K562 (cell line): ENCODE measurements around the gene GP1BB. TPM values are rescaled to one million over a fixed set of nuclear protein-coding genes. Genes with fewer than 3 reads are reported as not detected.
A peak's percentile ranks its signal among the peaks of the same experiment; 100 is the strongest.

ENCODE experiments used
- CBX2 ChIP-seq: fragments of 200-600 bp; sonication (generic); IDR thresholded peaks from one replicate; pipeline ENCODE4 v1.6.1; 2012; ENCODE audit warnings: mild to moderate bottlenecking, low read length, inconsistent platforms; ENCODE audit not compliant: insufficient read depth, poor library complexity, severe bottlenecking
- CHCHD3 ChIP-seq: fragments of 250-450 bp; sonication (Bioruptor Pico); IDR thresholded peaks from 2 replicates; pipeline ENCODE4 v2.1.2; 2022; ENCODE audit warnings: mild to moderate bottlenecking
- CSDE1 ChIP-seq, 2 experiments: fragments of 450-650 bp; IDR thresholded peaks; 2 replicates each; pipeline ENCODE4 v1.6.1; 2016; ENCODE audit warnings: mild to moderate bottlenecking in 1 of 2
- E2F3 ChIP-seq: fragments of 250-450 bp; sonication (Bioruptor Pico); IDR thresholded peaks from 2 replicates; pipeline ENCODE4 v1.4.0; 2020; ENCODE audit warnings: mild to moderate bottlenecking
- EGR1 ChIP-seq: fragments of 450-650 bp; conservative IDR thresholded peaks from 2 replicates; pipeline ENCODE4 v1.6.1; 2017; ENCODE audit warnings: mild to moderate bottlenecking
- HMBOX1 ChIP-seq: sonication (generic); IDR thresholded peaks from 2 replicates; pipeline ENCODE4 v1.6.1; 2016
- HNRNPK ChIP-seq: fragments of 200-400 bp; formaldehyde crosslinking; IDR thresholded peaks from one replicate; pipeline ENCODE4 v1.6.1; 2018; ENCODE audit warnings: mild to moderate bottlenecking, low read depth, low read length; ENCODE audit not compliant: poor library complexity, severe bottlenecking
- HNRNPL ChIP-seq: fragments of 200-400 bp; formaldehyde crosslinking; IDR thresholded peaks from 2 replicates; pipeline ENCODE4 v1.6.1; 2017; ENCODE audit warnings: low read depth, mild to moderate bottlenecking, low read length
- MTA2 ChIP-seq: fragments of 450-650 bp; IDR thresholded peaks from 2 replicates; pipeline ENCODE4 v1.6.1; 2016; ENCODE audit warnings: low read depth
- NBN ChIP-seq: fragments of 450-650 bp; IDR thresholded peaks from 2 replicates; pipeline ENCODE4 v1.6.1; 2016; ENCODE audit warnings: low read depth, mild to moderate bottlenecking
- NR2C1 ChIP-seq, 2 experiments: fragments of 450-650 bp; IDR thresholded peaks; 2 replicates each; pipeline ENCODE4 v1.6.1; 2017; ENCODE audit warnings: mild to moderate bottlenecking in 2 of 2, antibody characterized with exemption in 1 of 2, inconsistent platforms in 1 of 2, missing compliant biosample characterization in 1 of 2, missing genetic modification characterization in 1 of 2
- NR4A1 ChIP-seq, 2 experiments: fragments of 250-450 bp in 1 of 2; fragments of 450-650 bp in 1 of 2; sonication (Bioruptor Pico) in 1 of 2; IDR thresholded peaks; 2 replicates each; pipeline versions ENCODE4 v1.4.0 to v1.6.1; 2016 to 2020; ENCODE audit warnings: mild to moderate bottlenecking in 2 of 2, missing compliant biosample characterization in 1 of 2, missing genetic modification characterization in 1 of 2, moderate library complexity in 1 of 2
- PTBP1 ChIP-seq: fragments of 200-400 bp; formaldehyde crosslinking; IDR thresholded peaks from 2 replicates; pipeline ENCODE4 v1.6.1; 2017; ENCODE audit warnings: low read depth, low read length
- SAFB ChIP-seq: fragments of 200-400 bp; formaldehyde crosslinking; IDR thresholded peaks from 2 replicates; pipeline ENCODE4 v1.6.1; 2017; ENCODE audit warnings: low read depth, low read length, borderline replicate concordance
- THAP7 ChIP-seq: fragments of 250-450 bp; sonication (Bioruptor Pico); IDR thresholded peaks from 2 replicates; pipeline ENCODE4 v1.5.0; 2021
- ZBTB33 ChIP-seq: sonication (generic); formaldehyde crosslinking; IDR thresholded peaks from 2 replicates; pipeline ENCODE4 v1.8.1; 2023; ENCODE audit warnings: mild to moderate bottlenecking, missing genetic modification reagents
- ZNF140 ChIP-seq: fragments of 250-450 bp; sonication (Bioruptor Pico); IDR thresholded peaks from 2 replicates; pipeline ENCODE4 v1.8.0; 2021; ENCODE audit warnings: moderate library complexity, mild to moderate bottlenecking, inconsistent platforms
- ZNF354B ChIP-seq: fragments of 250-450 bp; sonication (Bioruptor Pico); IDR thresholded peaks from 2 replicates; pipeline ENCODE4 v1.4.0; 2020
- ZNF436 ChIP-seq: fragments of 250-450, 450-650 bp; sonication (Bioruptor Pico); formaldehyde crosslinking; IDR thresholded peaks from 2 replicates; pipeline ENCODE4 v1.7.0; 2020; ENCODE audit warnings: mild to moderate bottlenecking
- polyA plus RNA-seq, 8 experiments: library from polyadenylated mRNA; depleted of rRNA in 4 of 8; stranded (reverse) in 5 of 8; unstranded in 3 of 8; fragments of >200 nt; fragmentation: Nextera tagmentation in 2 of 8; fragmentation: Illumina TruSeq in 1 of 8; extraction: Ambion mirVana in 2 of 8; extraction: Trizol in 1 of 8; gene quantifications; 2 replicates each; pipeline versions ENCODE4 v1.2.1 to v1.2.3, GENCODE V29; 2011 to 2014; ENCODE audit warnings: inconsistent platforms in 1 of 8, missing spikeins in 1 of 8
- total RNA-seq, 7 experiments: library from RNA; depleted of rRNA in 6 of 7; stranded (reverse); fragments of >200 nt in 6 of 7; fragmentation: Illumina TruSeq in 2 of 7; extraction: Trizol in 2 of 7; gene quantifications; 2 replicates each; pipeline versions ENCODE4 v1.2.1 to v1.2.3, GENCODE V29; 2011 to 2021; ENCODE audit warnings: low replicate concordance in 1 of 7
- TF ChIP-seq, protein P1 (sequence below), 2 experiments: fragments of 450-650 bp in 1 of 2; sonication (generic) in 1 of 2; formaldehyde crosslinking in 1 of 2; IDR thresholded peaks in 1 of 2; conservative IDR thresholded peaks in 1 of 2; 2 replicates each; pipeline versions ENCODE4 v1.6.1 to v1.8.1; 2016 to 2023; ENCODE audit warnings: mild to moderate bottlenecking in 2 of 2, moderate library complexity in 2 of 2, inconsistent platforms in 1 of 2, missing genetic modification reagents in 1 of 2
- TF ChIP-seq, protein P2 (sequence below): fragments of 250-450 bp; sonication (Bioruptor Pico); IDR thresholded peaks from 2 replicates; pipeline ENCODE4 v1.5.0; 2021; ENCODE audit warnings: mild to moderate bottlenecking, borderline replicate concordance

Gene GP1BB
- total and polyA plus RNA-seq, 9 of the 15 experiments (the other 6 are each of a cell fraction or from before 2014, with no cell fraction given): 0.69 to 162 (median 2.8) TPM

- TF ChIP-seq ZNF354B (CRISPR knock-in tag) (no peak), HNRNPK (no peak), PTBP1 (no peak), NR4A1 (CRISPR knock-in tag; IDR thresholded peaks at IDR 0.05) (no peak), NR4A1 (tag; IDR thresholded peaks at IDR 0.05) (no peak), CSDE1 (IDR thresholded peaks at IDR 0.05) (no peak), E2F3 (CRISPR knock-in tag) (no peak), NR2C1 (IDR thresholded peaks at IDR 0.05) (no peak), NR2C1 (tag; IDR thresholded peaks at IDR 0.05) (peak; percentile 25; the same call in 1 of the 2 replicates), THAP7 (CRISPR knock-in tag) (no peak), ZBTB33 (CRISPR knock-in tag) (no peak), HNRNPL (no peak), ZNF140 (CRISPR knock-in tag) (no peak), CHCHD3 (no peak), NBN (no peak), HMBOX1 (no peak), ZNF436 (CRISPR knock-in tag) (no peak), MTA2 (no peak), SAFB (peak; percentile 66; the same call in 1 of the 2 replicates), EGR1 (no peak), CBX2 (no peak)
- TF ChIP-seq, protein P1, sequence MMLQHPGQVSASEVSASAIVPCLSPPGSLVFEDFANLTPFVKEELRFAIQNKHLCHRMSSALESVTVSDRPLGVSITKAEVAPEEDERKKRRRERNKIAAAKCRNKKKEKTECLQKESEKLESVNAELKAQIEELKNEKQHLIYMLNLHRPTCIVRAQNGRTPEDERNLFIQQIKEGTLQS (IDR thresholded peaks at IDR 0.05): no peak
- TF ChIP-seq, protein P1 (CRISPR knock-in tag; conservative IDR thresholded peaks at IDR 0.05): no peak
- TF ChIP-seq, protein P2, sequence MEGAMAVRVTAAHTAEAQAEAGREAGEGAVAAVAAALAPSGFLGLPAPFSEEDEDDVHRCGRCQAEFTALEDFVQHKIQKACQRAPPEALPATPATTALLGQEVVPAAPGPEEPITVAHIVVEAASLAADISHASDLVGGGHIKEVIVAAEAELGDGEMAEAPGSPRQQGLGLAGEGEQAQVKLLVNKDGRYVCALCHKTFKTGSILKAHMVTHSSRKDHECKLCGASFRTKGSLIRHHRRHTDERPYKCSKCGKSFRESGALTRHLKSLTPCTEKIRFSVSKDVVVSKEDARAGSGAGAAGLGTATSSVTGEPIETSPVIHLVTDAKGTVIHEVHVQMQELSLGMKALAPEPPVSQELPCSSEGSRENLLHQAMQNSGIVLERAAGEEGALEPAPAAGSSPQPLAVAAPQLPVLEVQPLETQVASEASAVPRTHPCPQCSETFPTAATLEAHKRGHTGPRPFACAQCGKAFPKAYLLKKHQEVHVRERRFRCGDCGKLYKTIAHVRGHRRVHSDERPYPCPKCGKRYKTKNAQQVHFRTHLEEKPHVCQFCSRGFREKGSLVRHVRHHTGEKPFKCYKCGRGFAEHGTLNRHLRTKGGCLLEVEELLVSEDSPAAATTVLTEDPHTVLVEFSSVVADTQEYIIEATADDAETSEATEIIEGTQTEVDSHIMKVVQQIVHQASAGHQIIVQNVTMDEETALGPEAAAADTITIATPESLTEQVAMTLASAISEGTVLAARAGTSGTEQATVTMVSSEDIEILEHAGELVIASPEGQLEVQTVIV (CRISPR knock-in tag): no peak
Measured at GRCh38 chr22:19765477-19766239, 42.3 kb downstream of the GP1BB start (continued).
